Epidermal melanocyte (primary cell): ENCODE results near the gene PPM1H.
"Not testable (repeated sequence)": the region's sequence is repeated elsewhere in the genome, so short reads cannot be mapped to it uniquely, and the experiment has no call there.

Experiments used
- DNase-seq: peaks from one replicate; pipeline ENCODE4 v3.0.0; 2011; ENCODE audit warnings: low spot score; ENCODE audit not compliant: insufficient read length

Gene PPM1H

DNA sequence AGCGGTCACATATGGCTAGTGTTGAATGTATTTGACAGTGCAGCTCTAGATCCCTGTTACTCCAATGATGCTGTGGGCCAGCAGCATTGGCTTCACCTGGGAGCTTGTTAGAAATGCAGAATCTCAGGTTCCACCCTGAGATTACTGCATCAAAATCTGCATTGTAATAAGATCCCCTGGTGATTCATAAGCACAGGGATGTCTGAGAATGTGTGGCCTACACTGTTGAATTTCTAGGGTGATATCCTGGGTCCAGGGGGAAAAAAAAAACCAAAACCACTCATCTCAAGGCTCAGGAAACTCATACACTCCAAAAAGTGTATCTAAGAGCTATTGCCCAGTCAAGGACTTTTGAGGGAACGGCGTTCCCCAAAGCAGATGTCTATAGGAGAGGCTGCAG, 196.8 kb downstream of the PPM1H start:
- DNase-seq: no peak

DNA sequence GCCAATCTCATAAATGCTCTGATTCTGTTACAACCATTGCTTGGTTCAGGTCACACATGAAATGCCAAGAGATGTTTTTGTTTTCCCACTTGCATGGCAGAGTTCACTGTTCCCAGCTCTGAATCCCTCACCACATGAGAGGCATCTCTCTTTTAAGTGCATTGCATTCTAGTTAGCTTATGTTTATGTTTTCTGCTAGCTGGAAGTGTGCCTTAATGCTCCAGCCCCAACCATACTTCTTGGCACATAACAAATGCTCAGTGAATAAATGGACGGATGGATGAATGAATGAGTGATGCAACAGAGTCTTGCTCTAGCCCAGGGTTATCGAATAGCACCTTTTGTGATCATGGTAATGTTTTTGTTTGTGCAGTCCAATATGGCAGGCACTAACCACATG, 197.3 kb downstream of the PPM1H start:
- DNase-seq: no peak

DNA sequence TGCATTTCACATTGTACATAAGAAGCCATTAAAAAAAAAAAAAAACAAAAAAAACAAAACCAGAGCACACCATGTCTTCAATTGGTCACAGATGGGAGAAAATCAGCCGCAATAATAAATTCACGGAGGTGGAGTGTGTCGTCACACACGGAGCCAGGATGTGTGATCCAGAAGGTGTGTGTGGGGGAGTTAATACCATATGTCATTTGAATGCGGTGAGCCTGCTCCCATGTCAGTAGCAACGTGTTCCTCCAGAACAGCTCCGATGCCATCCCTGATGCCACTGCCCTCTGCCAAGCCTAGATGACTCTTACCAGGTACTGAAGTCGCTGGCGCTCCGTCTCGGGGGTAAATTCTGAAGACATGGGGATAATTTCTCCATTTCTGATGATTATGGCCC, 197.8 kb downstream of the PPM1H start:
- no peak for DNase-seq

DNA sequence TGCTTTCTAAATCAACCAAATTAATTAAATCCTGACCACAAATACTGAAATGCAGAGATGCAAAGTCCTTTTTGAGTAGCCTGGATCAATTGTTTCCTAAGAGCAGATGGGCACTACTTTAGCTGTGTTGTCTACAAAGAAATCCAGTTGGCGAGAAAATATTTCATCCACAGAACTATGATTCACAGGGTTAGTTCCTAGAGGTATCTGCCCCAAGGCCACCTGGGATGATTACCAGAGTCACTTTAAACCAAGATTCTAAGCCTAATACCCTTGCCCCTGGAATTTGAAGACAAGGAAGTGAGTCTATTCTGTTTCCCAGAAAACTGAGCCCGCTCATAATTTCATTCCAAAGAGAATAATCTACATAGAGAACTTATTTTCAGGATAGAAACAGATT, 198.4 kb downstream of the PPM1H start:
- DNase-seq: no peak

DNA sequence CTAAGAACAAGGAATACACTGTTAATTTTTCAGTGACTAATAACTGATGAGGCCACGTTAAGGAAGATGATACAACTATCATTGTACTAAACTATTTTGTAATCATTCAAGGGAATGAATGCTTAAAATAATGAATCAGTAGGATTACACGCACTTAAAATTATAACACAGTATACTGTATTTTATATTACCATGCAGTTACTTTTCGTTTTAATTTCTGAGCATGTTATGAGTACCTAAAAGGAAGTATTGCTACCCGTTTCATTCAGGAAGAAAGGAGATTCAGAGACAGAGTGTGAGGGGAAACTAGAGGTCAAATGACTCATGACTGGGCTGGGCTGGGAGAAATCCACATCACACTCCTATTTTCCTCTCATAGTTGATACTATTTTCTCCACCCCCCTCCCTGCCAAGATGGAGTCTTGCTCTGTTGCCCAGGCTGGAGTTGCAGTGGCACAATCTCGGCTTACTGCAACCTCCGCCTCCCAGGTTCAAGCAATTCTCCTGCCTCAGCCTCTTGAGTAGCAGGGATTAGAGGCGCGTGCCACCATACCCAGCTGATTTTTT, 202.0 kb downstream of the PPM1H start:
- DNase-seq: no peak

DNA sequence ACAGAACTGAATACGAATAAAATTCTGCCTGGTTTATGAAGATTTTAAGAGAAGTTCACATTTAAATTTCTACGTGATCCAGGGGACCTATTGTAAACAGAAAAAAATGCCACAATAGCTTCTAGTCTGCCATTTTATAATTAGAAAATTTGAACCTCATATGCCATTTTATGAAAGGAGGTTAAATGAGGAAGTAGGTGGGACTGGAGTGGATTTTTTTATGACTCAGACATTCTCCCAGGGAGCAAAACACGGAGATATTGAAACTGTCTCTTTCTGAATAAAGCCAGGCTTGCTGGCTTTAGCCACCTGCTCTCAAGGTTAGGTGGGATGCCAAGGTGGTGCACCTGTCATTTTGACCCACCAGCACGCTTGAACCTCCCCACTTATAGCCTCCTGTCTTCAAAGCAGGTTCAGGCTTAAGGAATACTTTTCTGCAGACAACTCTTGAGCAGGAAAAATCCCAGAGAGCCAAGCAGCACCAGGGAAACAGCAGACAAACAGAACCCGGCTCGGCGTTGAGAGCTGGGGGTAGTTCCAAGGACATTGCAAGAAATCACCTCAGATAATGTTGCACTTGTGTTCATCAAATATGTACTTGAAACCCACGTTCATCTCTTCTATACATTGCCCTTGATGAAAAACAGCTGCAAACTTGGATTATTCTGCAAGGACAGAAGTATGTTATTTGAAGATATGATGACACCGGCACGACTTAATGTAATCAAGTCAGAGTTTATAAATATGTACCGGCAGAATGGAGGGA, 203.7 kb downstream of the PPM1H start:
- DNase-seq: no peak

- DNase-seq: no peak
These were observed 204.3 kb downstream of the PPM1H start for GRCh38 chr12:62730649-62731048.

GRCh38 chr12:62729579-62730544, 205.1 kb downstream of the PPM1H start:
- not testable (repeated sequence) for DNase-seq

- DNase-seq: no peak
These were observed 206.2 kb downstream of the PPM1H start for GRCh38 chr12:62728741-62729140.

GRCh38 chr12:62726471-62726980, 208.4 kb downstream of the PPM1H start:
- no peak for DNase-seq

- DNase-seq: no peak
These were observed 209.2 kb downstream of the PPM1H start for GRCh38 chr12:62725781-62726180.

DNA sequence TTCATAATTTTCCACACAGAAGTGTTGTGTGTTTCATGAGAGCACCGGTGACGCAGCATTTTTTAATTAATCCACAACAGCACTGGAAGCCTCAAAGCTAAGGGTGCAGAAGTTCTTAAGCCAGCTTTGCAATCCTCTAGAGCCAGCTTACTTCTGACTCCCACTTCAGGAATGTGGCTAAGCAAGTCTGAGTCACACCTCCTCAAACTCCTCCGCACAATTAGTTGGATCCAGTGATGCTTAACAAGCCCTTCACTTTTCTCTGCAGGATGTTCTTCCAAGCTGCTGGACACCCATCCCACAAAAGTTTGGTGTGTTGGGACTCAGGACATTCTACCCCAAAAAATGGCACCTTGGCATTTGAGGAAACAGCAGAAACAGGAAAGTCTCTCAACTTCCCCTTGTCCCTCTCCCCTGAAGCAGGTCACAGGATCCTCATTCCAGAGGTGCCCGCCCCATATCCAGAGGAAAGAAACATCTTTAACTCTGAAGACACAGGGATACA, 210.0 kb downstream of the PPM1H start:
- DNase-seq: peak; percentile 50

DNA sequence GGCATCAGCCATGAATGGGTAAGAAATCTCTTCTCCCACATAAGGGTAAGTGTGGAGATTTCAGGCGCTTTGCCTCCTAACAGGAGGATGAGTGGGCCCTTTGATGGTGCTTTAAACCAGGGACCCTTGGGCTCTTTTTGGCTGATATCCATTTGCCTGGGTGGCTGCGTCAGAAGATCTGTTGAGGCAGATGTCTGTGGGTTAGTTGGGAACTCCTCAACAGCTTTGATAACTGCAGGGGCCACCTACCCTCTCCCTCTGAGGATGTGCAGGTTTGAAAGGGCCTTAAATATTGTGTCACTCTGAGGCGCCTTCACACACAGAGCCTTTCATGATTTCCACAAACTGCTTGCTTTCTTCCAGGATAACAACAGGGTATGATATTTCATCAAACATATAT, 210.7 kb downstream of the PPM1H start:
- DNase-seq: no peak

DNA sequence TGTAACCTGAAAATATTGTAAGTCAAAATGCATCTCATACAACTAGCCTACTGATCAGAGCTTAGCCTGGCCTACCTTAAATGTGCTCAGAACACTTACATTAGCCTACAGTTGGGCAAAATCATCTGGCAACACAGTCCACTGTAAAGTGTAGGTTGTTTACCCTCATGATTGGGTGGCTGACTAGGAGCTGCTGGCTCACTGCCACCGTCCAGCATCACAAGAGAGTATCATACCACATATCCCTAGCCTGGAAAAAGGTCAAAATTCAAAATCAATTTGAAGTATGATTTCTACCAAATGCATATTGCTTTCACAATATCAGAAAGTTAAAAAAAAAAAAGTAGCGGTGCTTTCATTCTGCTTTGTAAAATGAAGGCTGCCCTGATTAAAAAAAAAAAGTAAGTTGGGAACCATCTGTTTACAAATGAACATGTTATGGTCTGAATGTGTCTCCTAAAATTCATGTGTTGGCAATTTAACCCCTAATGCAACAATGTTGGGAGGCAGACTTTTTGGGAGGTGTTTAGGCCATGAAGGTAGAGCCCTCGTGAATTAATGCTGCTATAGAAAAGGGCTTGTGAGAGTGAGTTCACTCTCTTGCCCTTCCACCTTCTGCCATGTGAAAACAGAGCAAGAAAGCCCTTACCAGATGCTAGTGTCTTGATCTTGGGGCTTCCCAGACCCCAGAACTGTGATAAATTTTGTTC, 211.8 kb downstream of the PPM1H start:
- no peak for DNase-seq

- no peak for DNase-seq
These were observed 214.2 kb downstream of the PPM1H start for GRCh38 chr12:62720661-62721330.

- no peak for DNase-seq
These were observed 214.9 kb downstream of the PPM1H start for GRCh38 chr12:62720025-62720424.

DNA sequence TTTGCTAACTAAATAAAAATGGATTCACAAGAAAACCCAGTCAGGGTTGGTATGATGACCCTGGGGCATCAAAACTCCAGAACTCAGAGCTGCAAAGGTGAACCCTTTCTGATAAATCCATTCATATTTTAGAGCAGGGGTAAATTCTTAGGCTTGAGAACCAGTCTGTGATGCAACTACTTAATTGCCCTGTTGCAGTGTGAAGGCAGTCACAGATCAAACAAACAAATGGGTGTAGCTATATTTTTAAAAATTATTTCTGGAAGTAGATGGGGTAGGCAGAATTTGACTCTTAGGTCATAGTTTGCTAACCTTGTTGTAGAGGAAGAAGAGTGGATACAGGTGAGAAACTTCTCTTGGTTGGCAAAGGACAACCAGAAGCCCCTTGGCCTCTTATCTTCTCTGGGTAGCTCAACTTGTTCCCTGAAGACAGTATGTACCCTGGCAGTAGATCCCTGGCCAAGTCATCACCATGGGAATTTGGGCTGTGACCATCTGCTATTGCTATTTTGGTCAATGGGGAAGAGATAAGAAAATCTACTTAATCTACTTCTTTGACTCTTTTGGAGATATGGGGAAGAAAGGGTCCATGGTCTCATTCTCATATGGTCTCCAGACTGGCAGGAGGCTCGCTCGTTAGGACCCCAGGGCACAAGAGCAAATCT, 216.1 kb downstream of the PPM1H start:
- no peak for DNase-seq

GRCh38 chr12:62717643-62718042, 217.3 kb downstream of the PPM1H start:
- no peak for DNase-seq

DNA sequence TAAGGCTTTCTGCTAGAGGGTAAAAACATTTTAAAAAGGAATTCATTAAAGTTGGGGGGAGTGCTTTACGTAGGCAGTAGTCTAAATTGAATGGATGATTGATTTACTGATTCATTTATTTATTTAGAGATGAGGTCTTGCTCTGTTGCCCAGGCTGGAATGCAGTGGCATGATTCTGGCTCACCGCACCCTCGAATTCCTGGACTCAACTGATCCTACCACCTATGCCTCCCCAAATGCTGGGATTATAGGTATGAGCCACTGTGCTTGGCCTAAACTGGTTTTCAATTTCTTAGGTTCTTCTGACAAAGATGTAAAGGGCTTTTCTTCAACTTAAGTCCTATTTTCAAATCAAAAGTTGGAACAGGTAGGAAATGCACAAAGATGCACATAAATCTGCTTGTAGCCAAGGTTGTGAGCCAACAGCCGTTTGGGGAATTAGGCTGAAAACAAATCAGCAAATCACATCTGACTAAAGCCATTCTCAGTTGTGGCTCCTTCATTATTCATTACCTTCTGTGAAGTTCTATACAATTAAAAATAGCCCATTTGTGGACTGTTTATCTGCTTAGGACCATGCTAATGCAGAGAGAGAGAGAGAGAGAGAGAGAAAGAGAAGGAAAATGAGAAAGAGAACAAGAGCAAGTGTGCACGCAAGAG, 218.0 kb downstream of the PPM1H start:
- DNase-seq: no peak
